ENCODE measurements around the gene PEAR1.

PEAR1 gene

GRCh38 chr1:156893048-156893953 lies at the start of gene PEAR1:
PEAR1 (plus strand) TSS chr1:156893718; CDS start chr1:156903927, 10,209 bp downstream.
- DNase-seq: no peak

GRCh38 chr1:156844102-156844501 lies 49.4 kb upstream of the PEAR1 start:
- no peak for DNase-seq

- no peak for DNase-seq
Measured at GRCh38 chr1:156844638-156845037, 48.9 kb upstream of the PEAR1 start.

- no peak for DNase-seq
Measured at GRCh38 chr1:156845055-156845952, 48.2 kb upstream of the PEAR1 start.

- no peak for DNase-seq
Measured at GRCh38 chr1:156845953-156846545, 47.5 kb upstream of the PEAR1 start.

GRCh38 chr1:156846643-156847042 lies 46.9 kb upstream of the PEAR1 start:
- no peak for DNase-seq

GRCh38 chr1:156847591-156848460 lies 45.7 kb upstream of the PEAR1 start:
- DNase-seq: no peak

- no peak for DNase-seq
Measured at GRCh38 chr1:156848461-156849150, 44.9 kb upstream of the PEAR1 start.

- no peak for DNase-seq
Measured at GRCh38 chr1:156849151-156849496, 44.4 kb upstream of the PEAR1 start.

GRCh38 chr1:156851779-156852417 lies 41.6 kb upstream of the PEAR1 start:
- no peak for DNase-seq

GRCh38 chr1:156852418-156852874 lies 41.1 kb upstream of the PEAR1 start:
- no peak for DNase-seq

GRCh38 chr1:156853761-156854160 lies 39.8 kb upstream of the PEAR1 start:
- no peak for DNase-seq

- DNase-seq: no peak
Measured at GRCh38 chr1:156854634-156855033, 38.9 kb upstream of the PEAR1 start.

- peak; percentile 37 for DNase-seq
Measured at GRCh38 chr1:156856282-156856785, 37.2 kb upstream of the PEAR1 start.

- DNase-seq: no peak
Measured at GRCh38 chr1:156857532-156857931, 36.0 kb upstream of the PEAR1 start.

- DNase-seq: peak; percentile 73
Measured at GRCh38 chr1:156858555-156858956, 35.0 kb upstream of the PEAR1 start.

- DNase-seq: peak; percentile 73
Measured at GRCh38 chr1:156858959-156859522, 34.5 kb upstream of the PEAR1 start, which contains the start of gene INSRR. INSRR (minus strand) TSS chr1:156859117; CDS start chr1:156858621, 496 bp downstream.

GRCh38 chr1:156859523-156860112 lies 33.9 kb upstream of the PEAR1 start:
- DNase-seq: peak; percentile 52

- peak; percentile 82 for DNase-seq
Measured at GRCh38 chr1:156860113-156860627, 33.3 kb upstream of the PEAR1 start.
